IMR-90 (cell line): ENCODE measurements around the gene OR52K1. TPM values are rescaled to one million over a fixed set of nuclear protein-coding genes. Genes with fewer than 3 reads are reported as not detected.

Source experiments
- ATAC-seq: fragments of 200-7000 bp; cut with Tn5 transposase; 2 replicates; pipeline ENCODE4 v1.9.1; 2020; ENCODE audit warnings: low read depth, mild to moderate bottlenecking, moderate library complexity
- BruUV-seq: library from RNA; stranded (reverse); fragments of 400-500 nt; replicated peaks from 2 replicates; lab custom pipeline; 2021; lab: Mats Ljungman, UMichigan
- CTCF ChIA-PET: fragments of 300-600 bp; formaldehyde crosslinking; extraction: SDS; loops from one replicate; lab custom pipeline; 2021; ENCODE audit warnings: antibody characterized with exemption; lab: Yijun Ruan, JAX
- POLR2A ChIA-PET: fragments of 300-600 bp; sonication (Branson Sonifier 250); formaldehyde crosslinking; loops from one replicate; lab custom pipeline; 2022; ENCODE audit warnings: antibody characterized with exemption; ENCODE audit not compliant: unreplicated experiment; lab: Charles Lee
- DNase-seq: peaks from one replicate; pipeline ENCODE4 v3.0.0; 2013
- H2AFZ ChIP-seq: replicated peaks from 2 replicates; pipeline ENCODE3; 2013; ENCODE audit warnings: low read length, mild to moderate bottlenecking; ENCODE audit not compliant: poor library complexity
- H2AK5ac ChIP-seq: 2 replicates; pipeline ENCODE4 v1.6.1; 2013; ENCODE audit warnings: low read depth, low read length, inconsistent platforms
- H2AK9ac ChIP-seq: replicated peaks from 2 replicates; pipeline ENCODE3; 2013; ENCODE audit warnings: mild to moderate bottlenecking, low read depth, low read length, moderate library complexity; ENCODE audit not compliant: poor library complexity
- H2BK120ac ChIP-seq: 2 replicates; pipeline ENCODE4 v1.6.1; 2013; ENCODE audit warnings: low read depth, low read length, inconsistent platforms
- H2BK15ac ChIP-seq: 3 replicates; pipeline ENCODE4 v1.6.1; 2013; ENCODE audit warnings: low read depth, low read length, inconsistent platforms
- H2BK20ac ChIP-seq: 2 replicates; pipeline ENCODE4 v1.6.1; 2013; ENCODE audit warnings: low read depth, mild to moderate bottlenecking, inconsistent platforms, low read length, moderate library complexity
- H2BK5ac ChIP-seq: 2 replicates; pipeline ENCODE4 v1.6.1; 2013; ENCODE audit warnings: mild to moderate bottlenecking, low read depth, low read length, inconsistent platforms; ENCODE audit not compliant: poor library complexity, severe bottlenecking
- H3K14ac ChIP-seq: replicated peaks from 2 replicates; pipeline ENCODE4 v1.6.1; 2013; ENCODE audit warnings: low read depth, low read length, inconsistent platforms
- H3K18ac ChIP-seq: 2 replicates; pipeline ENCODE4 v1.6.1; 2013; ENCODE audit warnings: low read depth, low read length, control low read depth
- H3K23ac ChIP-seq: 2 replicates; pipeline ENCODE4 v1.6.1; 2013; ENCODE audit warnings: low read depth, low read length, inconsistent platforms
- H3K27ac ChIP-seq: 2 replicates; pipeline ENCODE4 v1.5.1; 2013; ENCODE audit warnings: mild to moderate bottlenecking, control low read depth, low read length; ENCODE audit not compliant: insufficient read depth
- H3K27me3 ChIP-seq: 2 replicates; pipeline ENCODE4 v1.6.1; 2013; ENCODE audit warnings: low read length; ENCODE audit not compliant: control insufficient read depth, insufficient read depth
- H3K36me3 ChIP-seq: 2 replicates; pipeline ENCODE4 v1.6.1; 2013; ENCODE audit warnings: low read length, mixed read lengths; ENCODE audit not compliant: control insufficient read depth, insufficient read depth
- H3K4ac ChIP-seq: 2 replicates; pipeline ENCODE4 v1.6.1; 2013; ENCODE audit warnings: low read depth, low read length, inconsistent platforms
- H3K4me1 ChIP-seq: 2 replicates; pipeline ENCODE4 v1.6.1; 2013; ENCODE audit warnings: low read length, mixed read lengths; ENCODE audit not compliant: control insufficient read depth, insufficient read depth
- H3K4me2 ChIP-seq: 2 replicates; pipeline ENCODE4 v1.6.1; 2013; ENCODE audit warnings: low read depth, mild to moderate bottlenecking, control low read depth, low read length, moderate library complexity
- H3K4me3 ChIP-seq: 2 replicates; pipeline ENCODE4 v1.5.1; 2013; ENCODE audit warnings: low read depth, mild to moderate bottlenecking, control low read depth, low read length, moderate library complexity; ENCODE audit not compliant: insufficient read depth
- H3K56ac ChIP-seq: 2 replicates; pipeline ENCODE4 v1.6.1; 2013; ENCODE audit warnings: low read length, inconsistent platforms; ENCODE audit not compliant: insufficient read depth; ENCODE audit errors: extremely low read depth
- H3K79me1 ChIP-seq, 2 experiments: 2 replicates each; pipeline ENCODE4 v1.6.1; 2013; ENCODE audit warnings: low read length in 2 of 2, inconsistent platforms in 1 of 2, low read depth in 1 of 2
- H3K9ac ChIP-seq: 2 replicates; pipeline ENCODE4 v1.6.1; 2013; ENCODE audit warnings: low read depth, low read length, control low read depth
- H3K9me1 ChIP-seq: 2 replicates; pipeline ENCODE4 v1.6.1; 2013; ENCODE audit warnings: low read length, inconsistent platforms; ENCODE audit not compliant: insufficient read depth
- H3K9me3 ChIP-seq: 2 replicates; pipeline ENCODE4 v1.6.1; 2013; ENCODE audit warnings: low read length; ENCODE audit not compliant: control insufficient read depth, insufficient read depth
- H4K20me1 ChIP-seq: 2 replicates; pipeline ENCODE4 v1.6.1; 2013; ENCODE audit warnings: low read length, inconsistent platforms; ENCODE audit not compliant: insufficient read depth
- H4K5ac ChIP-seq: 2 replicates; pipeline ENCODE4 v1.6.1; 2013; ENCODE audit warnings: mild to moderate bottlenecking, low read depth, low read length, control low read depth
- H4K8ac ChIP-seq, 2 experiments: 2 replicates each; pipeline ENCODE4 v1.6.1; 2013; ENCODE audit warnings: low read depth in 2 of 2, low read length in 2 of 2, control low read depth in 1 of 2, inconsistent platforms in 1 of 2
- H4K91ac ChIP-seq: 2 replicates; pipeline ENCODE4 v1.6.1; 2013; ENCODE audit warnings: low read depth, low read length, inconsistent platforms; ENCODE audit not compliant: insufficient read depth
- BHLHE40 ChIP-seq: fragments of 150-350 bp; IDR thresholded peaks from 2 replicates; pipeline ENCODE4 v1.6.1; 2016; ENCODE audit warnings: mild to moderate bottlenecking, low read depth, low read length
- FOS ChIP-seq: fragments of 150-350 bp; IDR thresholded peaks from 2 replicates; pipeline ENCODE4 v1.6.1; 2016; ENCODE audit warnings: low read depth, low read length
- MAFK ChIP-seq: IDR thresholded peaks from 2 replicates; pipeline ENCODE4 v1.6.1; 2012; ENCODE audit warnings: low read depth, low read length, improper control_type of control experiment
- MAZ ChIP-seq: IDR thresholded peaks from 2 replicates; pipeline ENCODE4 v1.6.1; 2012; ENCODE audit warnings: low read depth, mild to moderate bottlenecking, low read length, improper control_type of control experiment, moderate library complexity, borderline replicate concordance
- MXI1 ChIP-seq: IDR thresholded peaks from 2 replicates; pipeline ENCODE4 v1.6.1; 2012; ENCODE audit warnings: low read depth, mild to moderate bottlenecking, low read length, moderate library complexity, borderline replicate concordance
- RAD21 ChIP-seq: IDR thresholded peaks from 2 replicates; pipeline ENCODE4 v1.6.1; 2012; ENCODE audit warnings: low read length, improper control_type of control experiment
- WGBS, 2 experiments: methylation state at CpG; one replicate each; pipeline versions ENCODE4 v1.1.5 to v1.1.7; 2013; ENCODE audit warnings: missing lambda C conversion rate in 2 of 2; ENCODE audit not compliant: insufficient read length in 1 of 2; ENCODE audit errors: extremely low coverage in 2 of 2; 5-methylcytosine and 5-hydroxymethylcytosine counted together
- dilution Hi-C: fragments of 300-500 bp; cut with HindIII; formaldehyde crosslinking; loops from one replicate; pipeline ENCODE4 v1.14.3; 2018; ENCODE audit warnings: low sequenced_read_pairs; ENCODE audit not compliant: unreplicated experiment
- in situ Hi-C: fragments of 300-500 bp; cut with MboI; formaldehyde crosslinking; loops from 3 replicates; pipeline ENCODE4 v1.14.3; 2019; ENCODE audit warnings: low sequenced_read_pairs, inconsistent platforms, mixed read lengths
- intact Hi-C: fragments of 100-400 bp; cut with micrococcal nuclease; formaldehyde crosslinking; loops from 2 replicates; pipeline ENCODE4 v1.10.0; 2022
- polyA plus RNA-seq, 3 experiments: library from polyadenylated mRNA; depleted of rRNA; stranded (reverse); fragments of >200 nt; gene quantifications; 2 replicates each; pipeline ENCODE4 v1.2.3, GENCODE V29; 2012; ENCODE audit warnings: low replicate concordance in 1 of 3
- total RNA-seq: library from RNA; depleted of rRNA; stranded (reverse); fragments of >200 nt; gene quantifications from 2 replicates; pipeline ENCODE4 v1.2.3, GENCODE V29; 2012
- TF ChIP-seq, protein P1 (sequence below): fragments of 150-350 bp; IDR thresholded peaks from 2 replicates; pipeline ENCODE4 v1.6.1; 2017; ENCODE audit warnings: mild to moderate bottlenecking, antibody characterized with exemption, low read length, low read depth
- TF ChIP-seq, protein P2 (sequence below): conservative IDR thresholded peaks from 2 replicates; pipeline ENCODE4 v1.5.1; 2012; ENCODE audit warnings: mild to moderate bottlenecking, low read depth, low read length, improper control_type of control experiment

The OR52K1 gene
- total and polyA plus RNA-seq, 2 of the 4 experiments (the other 2 are of a cell fraction): not detected

DNA sequence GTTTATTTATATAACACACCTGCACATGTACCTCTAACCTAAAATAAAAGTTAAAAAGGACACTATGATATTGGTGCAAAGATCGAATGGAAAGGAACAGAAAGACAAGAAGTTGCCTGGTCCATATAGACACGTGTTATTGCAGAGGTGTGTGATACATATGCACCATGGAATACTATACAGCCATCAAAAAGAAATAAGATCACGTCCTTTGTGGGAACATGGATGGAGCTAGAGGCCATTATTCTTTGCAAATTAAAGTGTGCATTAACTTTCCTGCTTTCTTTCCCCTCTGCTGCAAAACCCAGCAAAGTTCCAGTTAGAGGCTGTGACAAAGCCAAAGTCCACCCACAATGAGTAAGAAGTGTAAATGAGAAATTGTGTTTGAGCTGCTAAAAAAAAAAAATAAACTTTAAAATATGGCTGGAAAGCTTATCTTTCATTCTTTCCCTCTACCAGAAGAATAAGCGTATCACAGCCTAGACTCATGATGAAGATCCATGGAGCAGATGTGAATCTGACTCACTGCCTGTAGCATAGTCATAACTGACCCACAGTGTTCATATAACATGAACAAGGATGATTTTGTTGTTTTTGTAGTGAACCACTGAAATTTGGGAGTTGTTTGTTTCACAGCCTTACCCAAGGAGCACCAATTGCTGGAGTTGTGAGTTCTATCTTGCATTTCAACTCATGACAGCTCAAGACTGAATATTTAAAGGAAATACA lies 9.6 kb downstream of the OR52K1 start:
- H3K36me3 ChIP-seq: no peaks in the 10 kb centered on the region
- no peaks in the 10 kb centered on the region for H4K20me1 ChIP-seq
- TF ChIP-seq BHLHE40: no peak
- no peak for TF ChIP-seq FOS
- TF ChIP-seq, protein P1, sequence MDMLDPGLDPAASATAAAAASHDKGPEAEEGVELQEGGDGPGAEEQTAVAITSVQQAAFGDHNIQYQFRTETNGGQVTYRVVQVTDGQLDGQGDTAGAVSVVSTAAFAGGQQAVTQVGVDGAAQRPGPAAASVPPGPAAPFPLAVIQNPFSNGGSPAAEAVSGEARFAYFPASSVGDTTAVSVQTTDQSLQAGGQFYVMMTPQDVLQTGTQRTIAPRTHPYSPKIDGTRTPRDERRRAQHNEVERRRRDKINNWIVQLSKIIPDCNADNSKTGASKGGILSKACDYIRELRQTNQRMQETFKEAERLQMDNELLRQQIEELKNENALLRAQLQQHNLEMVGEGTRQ: no peak
- no peak for TF ChIP-seq MAZ
- TF ChIP-seq RAD21: no peak
- TF ChIP-seq MXI1: no peak
- no peak for TF ChIP-seq MAFK
- TF ChIP-seq, protein P2, sequence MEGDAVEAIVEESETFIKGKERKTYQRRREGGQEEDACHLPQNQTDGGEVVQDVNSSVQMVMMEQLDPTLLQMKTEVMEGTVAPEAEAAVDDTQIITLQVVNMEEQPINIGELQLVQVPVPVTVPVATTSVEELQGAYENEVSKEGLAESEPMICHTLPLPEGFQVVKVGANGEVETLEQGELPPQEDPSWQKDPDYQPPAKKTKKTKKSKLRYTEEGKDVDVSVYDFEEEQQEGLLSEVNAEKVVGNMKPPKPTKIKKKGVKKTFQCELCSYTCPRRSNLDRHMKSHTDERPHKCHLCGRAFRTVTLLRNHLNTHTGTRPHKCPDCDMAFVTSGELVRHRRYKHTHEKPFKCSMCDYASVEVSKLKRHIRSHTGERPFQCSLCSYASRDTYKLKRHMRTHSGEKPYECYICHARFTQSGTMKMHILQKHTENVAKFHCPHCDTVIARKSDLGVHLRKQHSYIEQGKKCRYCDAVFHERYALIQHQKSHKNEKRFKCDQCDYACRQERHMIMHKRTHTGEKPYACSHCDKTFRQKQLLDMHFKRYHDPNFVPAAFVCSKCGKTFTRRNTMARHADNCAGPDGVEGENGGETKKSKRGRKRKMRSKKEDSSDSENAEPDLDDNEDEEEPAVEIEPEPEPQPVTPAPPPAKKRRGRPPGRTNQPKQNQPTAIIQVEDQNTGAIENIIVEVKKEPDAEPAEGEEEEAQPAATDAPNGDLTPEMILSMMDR: no peak
- no peak overlapping the region for H3K14ac ChIP-seq
- no peak overlapping the region for H3K27ac ChIP-seq
- peak; percentile 2 for DNase-seq
- H3K18ac ChIP-seq: no peak overlapping the region
- POLR2A ChIA-PET: no interaction called here
- intact Hi-C loops: no loop called here
- H3K79me1 ChIP-seq: no peaks in the 10 kb centered on the region
- H3K23ac ChIP-seq: no peak overlapping the region
- no peak overlapping the region for H3K4ac ChIP-seq
- WGBS, 2 experiments: no CpG with 5 or more reads among the region's 4 CpGs
- H3K4me3 ChIP-seq: no peak overlapping the region
- H2BK120ac ChIP-seq: no peak overlapping the region
- no peak overlapping the region for H2AK9ac ChIP-seq
- no peak overlapping the region for H3K9ac ChIP-seq
- no peaks in the 10 kb centered on the region for H3K4me1 ChIP-seq
- no peak overlapping the region for H2BK20ac ChIP-seq
- no peak overlapping the region for H3K56ac ChIP-seq
- dilution Hi-C loops: no loop called here
- H4K5ac ChIP-seq: no peak overlapping the region
- H3K4me2 ChIP-seq: no peak overlapping the region
- H2AFZ ChIP-seq: no peak overlapping the region
- peaks cover 11% of the 10 kb centered on the region for H3K27me3 ChIP-seq
- no peaks in the 10 kb centered on the region for H3K9me3 ChIP-seq
- in situ Hi-C loops: no loop called here
- no peak overlapping the region for H4K8ac ChIP-seq
- H2BK15ac ChIP-seq: no peak overlapping the region
- CTCF ChIA-PET: interaction anchor here (1.0 to 1.8 kb wide), 2 partner anchors 47 to 304 kb away, joined by 3 to 15 read pairs; no protein-coding TSS in a partner anchor
- no peak overlapping the region for H2BK5ac ChIP-seq
- H2AK5ac ChIP-seq: no peak overlapping the region
- H3K9me1 ChIP-seq: no peaks in the 10 kb centered on the region
- no TSS peak for BruUV-seq
- no peak for ATAC-seq
- no peak overlapping the region for H4K91ac ChIP-seq
